K562 (cell line): ENCODE results near the gene TOP3A. TPM values are rescaled to one million over a fixed set of nuclear protein-coding genes. Genes with fewer than 3 reads are reported as not detected.
A peak's percentile ranks its signal among the peaks of the same experiment; 100 is the strongest.

Experiments used
- ATF7 ChIP-seq: fragments of 450-650 bp; IDR thresholded peaks from 2 replicates; pipeline ENCODE4 v1.7.1; 2014; ENCODE audit warnings: mild to moderate bottlenecking, moderate library complexity
- BCOR ChIP-seq: fragments of 450-650 bp; IDR thresholded peaks from 2 replicates; pipeline ENCODE4 v1.6.1; 2016
- CREB3 ChIP-seq: fragments of 450-650 bp; conservative IDR thresholded peaks from 2 replicates; pipeline ENCODE4 v1.6.1; 2016; ENCODE audit warnings: missing genetic modification characterization, low read depth, mild to moderate bottlenecking, missing compliant biosample characterization, moderate library complexity
- CREB3L1 ChIP-seq: fragments of 450-650 bp; IDR thresholded peaks from 2 replicates; pipeline ENCODE4 v1.6.1; 2014; ENCODE audit warnings: low read depth, mild to moderate bottlenecking, moderate library complexity, borderline replicate concordance
- E2F3 ChIP-seq: fragments of 250-450 bp; sonication (Bioruptor Pico); IDR thresholded peaks from 2 replicates; pipeline ENCODE4 v1.4.0; 2020; ENCODE audit warnings: mild to moderate bottlenecking
- E2F6 ChIP-seq, 2 experiments: IDR thresholded peaks; 2 replicates each; pipeline ENCODE4 v1.6.1; 2011; ENCODE audit warnings: borderline replicate concordance in 1 of 2, control low read depth in 1 of 2, low read depth in 1 of 2, low read length in 1 of 2, mild to moderate bottlenecking in 1 of 2, mixed read lengths in 1 of 2, moderate library complexity in 1 of 2; ENCODE audit not compliant: insufficient read depth in 1 of 2, insufficient read length in 1 of 2, poor library complexity in 1 of 2, severe bottlenecking in 1 of 2; ENCODE audit errors: extremely low read depth in 1 of 2
- FOSL1 ChIP-seq: fragments of 200-800 bp; sonication (Bioruptor generic); conservative IDR thresholded peaks from 2 replicates; pipeline ENCODE4 v1.6.1; 2016; ENCODE audit warnings: missing genetic modification characterization, missing compliant biosample characterization
- HNRNPLL ChIP-seq: fragments of 200-400 bp; formaldehyde crosslinking; IDR thresholded peaks from 2 replicates; pipeline ENCODE4 v1.6.1; 2017; ENCODE audit warnings: low read length, low read depth, mild to moderate bottlenecking; ENCODE audit not compliant: poor library complexity, severe bottlenecking
- MNT ChIP-seq, 2 experiments: fragments of 450-650 bp; conservative IDR thresholded peaks; 2 replicates each; pipeline ENCODE4 v1.6.1; 2017; ENCODE audit warnings: mild to moderate bottlenecking in 2 of 2, moderate library complexity in 2 of 2
- NFATC3 ChIP-seq: fragments of 450-650 bp; IDR thresholded peaks from 2 replicates; pipeline ENCODE4 v1.6.1; 2017; ENCODE audit warnings: mild to moderate bottlenecking
- NFYB ChIP-seq: IDR thresholded peaks from 2 replicates; pipeline ENCODE4 v1.6.1; 2011; ENCODE audit warnings: mild to moderate bottlenecking, moderate library complexity; ENCODE audit not compliant: insufficient read length; ENCODE audit errors: extremely low read depth
- RBFOX2 ChIP-seq: fragments of 200-400 bp; formaldehyde crosslinking; IDR thresholded peaks from 2 replicates; pipeline ENCODE4 v1.6.1; 2017; ENCODE audit warnings: low read depth, mild to moderate bottlenecking, low read length, moderate library complexity
- RNF2 ChIP-seq: sonication (generic); IDR thresholded peaks from 2 replicates; pipeline ENCODE4 v1.6.1; 2016
- SRF ChIP-seq, 2 experiments: fragments of 250-450, 450-650 bp in 1 of 2; sonication (Bioruptor Pico) in 1 of 2; sonication (generic) in 1 of 2; formaldehyde crosslinking; IDR thresholded peaks; 2 replicates each; pipeline versions ENCODE4 v1.5.0 to v1.5.1; 2020 to 2022; ENCODE audit warnings: mild to moderate bottlenecking in 1 of 2, missing genetic modification reagents in 1 of 2
- U2AF2 ChIP-seq: fragments of 200-400 bp; formaldehyde crosslinking; optimal IDR thresholded peaks from 2 replicates; pipeline ENCODE3; 2017; ENCODE audit warnings: low read depth, mild to moderate bottlenecking, low read length
- VEZF1 ChIP-seq: fragments of 200-800 bp; sonication (Bioruptor generic); IDR thresholded peaks from 2 replicates; pipeline ENCODE4 v1.6.1; 2017; ENCODE audit warnings: missing genetic modification characterization, missing compliant biosample characterization
- YY1 ChIP-seq, 3 experiments: IDR thresholded peaks; 2 replicates each; pipeline ENCODE4 v1.6.1; 2011; ENCODE audit warnings: low read length in 2 of 3, mild to moderate bottlenecking in 2 of 3, moderate library complexity in 2 of 3, borderline replicate concordance in 1 of 3, control low read depth in 1 of 3, low read depth in 1 of 3; ENCODE audit not compliant: insufficient read depth in 3 of 3, insufficient replicate concordance in 2 of 3, control insufficient read depth in 1 of 3, insufficient read length in 1 of 3; ENCODE audit errors: extremely low read depth in 1 of 3
- ZBTB17 ChIP-seq: fragments of 450-650 bp; formaldehyde crosslinking; IDR thresholded peaks from 2 replicates; pipeline ENCODE4 v1.4.0; 2020; ENCODE audit warnings: mild to moderate bottlenecking
- ZNF699 ChIP-seq: fragments of 250-450 bp; sonication (Bioruptor Pico); IDR thresholded peaks from 2 replicates; pipeline ENCODE4 v1.8.0; 2021; ENCODE audit warnings: mild to moderate bottlenecking, moderate library complexity; ENCODE audit not compliant: insufficient replicate concordance
- polyA plus RNA-seq, 8 experiments: library from polyadenylated mRNA; depleted of rRNA in 4 of 8; stranded (reverse) in 5 of 8; unstranded in 3 of 8; fragments of >200 nt; fragmentation: Nextera tagmentation in 2 of 8; fragmentation: Illumina TruSeq in 1 of 8; extraction: Ambion mirVana in 2 of 8; extraction: Trizol in 1 of 8; gene quantifications; 2 replicates each; pipeline versions ENCODE4 v1.2.1 to v1.2.3, GENCODE V29; 2011 to 2014; ENCODE audit warnings: inconsistent platforms in 1 of 8, missing spikeins in 1 of 8
- total RNA-seq, 7 experiments: library from RNA; depleted of rRNA in 6 of 7; stranded (reverse); fragments of >200 nt in 6 of 7; fragmentation: Illumina TruSeq in 2 of 7; extraction: Trizol in 2 of 7; gene quantifications; 2 replicates each; pipeline versions ENCODE4 v1.2.1 to v1.2.3, GENCODE V29; 2011 to 2021; ENCODE audit warnings: low replicate concordance in 1 of 7

TOP3A gene
- total and polyA plus RNA-seq, 9 of the 15 experiments (the other 6 are each of a cell fraction or from before 2014, with no cell fraction given), result 5.2 to 49.7 (median 24.7) TPM

- TF ChIP-seq CREB3L1, result peak; percentile 63; the same call in 1 of the 2 replicates
- peak; percentile 60 for TF ChIP-seq BCOR
- TF ChIP-seq ZBTB17, result no peak
- peak; percentile 98 for TF ChIP-seq NFATC3
- peak in 1 of 2 experiments; percentile 42 for TF ChIP-seq E2F6 (IDR thresholded peaks at IDR 0.05; ENCODE audit: borderline replicate concordance in 1 of 2, extremely low read depth in 1 of 2, insufficient read depth in 1 of 2, insufficient read length in 1 of 2, low read depth in 1 of 2, low read length in 1 of 2, poor library complexity in 1 of 2, severe bottlenecking in 1 of 2)
- TF ChIP-seq E2F3, result 0 out of 2 replicates have a peak, but pooled peaks have one; percentile 17
- TF ChIP-seq CREB3 (tag), result no peak
- peak; percentile 19; the same call in 1 of the 2 replicates for TF ChIP-seq ATF7
- peak; percentile 27 for TF ChIP-seq HNRNPLL
- TF ChIP-seq NFYB, result peak; percentile 47
- TF ChIP-seq FOSL1 (tag), result 0 out of 2 replicates have a peak, but pooled peaks have one; percentile 33
- peak; percentile 35; the same call in 1 of the 2 replicates for TF ChIP-seq RBFOX2
- peak in 2 of 3 experiments; percentile 41 to 72 for TF ChIP-seq YY1 (IDR thresholded peaks at IDR 0.05; ENCODE audit: borderline replicate concordance in 1 of 3, control insufficient read depth in 1 of 3, extremely low read depth in 1 of 3, insufficient read depth in 3 of 3, insufficient read length in 1 of 3, insufficient replicate concordance in 2 of 3, low read depth in 1 of 3, low read length in 2 of 3)
- TF ChIP-seq SRF (CRISPR knock-in tag; IDR thresholded peaks at IDR 0.05), result no peak
- TF ChIP-seq VEZF1 (CRISPR knock-in tag), result peak; percentile 90
- peak in 1 of 2 experiments; percentile 56; a peak in 1 of 4 replicates for TF ChIP-seq MNT (conservative IDR thresholded peaks at IDR 0.05)
- no peak for TF ChIP-seq U2AF2
- TF ChIP-seq ZNF699 (CRISPR knock-in tag), result no peak
- TF ChIP-seq RNF2, result no peak
Observed at GRCh38 chr17:18225121-18225641, 89.6 kb downstream of the TOP3A start, which contains the start of gene LLGL1 (continued).
